ENCODE measurements around the gene TMEM183A.

GRCh38 chr1:203072911-203073310, 65.7 kb downstream of the TMEM183A start:
- TF ChIP-seq CTCF (IDR thresholded peaks at IDR 0.05) = no peak
- TF ChIP-seq REST (IDR thresholded peaks at IDR 0.05; ENCODE audit: insufficient read depth in 1 of 2, low read depth in 2 of 2, low read length in 1 of 2) = no peak

Measured in Panc1 (cell line).